GM12874 (cell line): ENCODE measurements around the gene POLR2F.

Experiments
- TF ChIP-seq, protein P1 (sequence below): IDR thresholded peaks from 2 replicates; pipeline ENCODE4 v1.5.1; 2011; ENCODE audit warnings: low read depth, mild to moderate bottlenecking, control low read depth, low read length, moderate library complexity; ENCODE audit not compliant: insufficient read depth

POLR2F gene

GRCh38 chr22:37999236-37999635 lies 45.7 kb downstream of the POLR2F start:
- TF ChIP-seq, protein P1, sequence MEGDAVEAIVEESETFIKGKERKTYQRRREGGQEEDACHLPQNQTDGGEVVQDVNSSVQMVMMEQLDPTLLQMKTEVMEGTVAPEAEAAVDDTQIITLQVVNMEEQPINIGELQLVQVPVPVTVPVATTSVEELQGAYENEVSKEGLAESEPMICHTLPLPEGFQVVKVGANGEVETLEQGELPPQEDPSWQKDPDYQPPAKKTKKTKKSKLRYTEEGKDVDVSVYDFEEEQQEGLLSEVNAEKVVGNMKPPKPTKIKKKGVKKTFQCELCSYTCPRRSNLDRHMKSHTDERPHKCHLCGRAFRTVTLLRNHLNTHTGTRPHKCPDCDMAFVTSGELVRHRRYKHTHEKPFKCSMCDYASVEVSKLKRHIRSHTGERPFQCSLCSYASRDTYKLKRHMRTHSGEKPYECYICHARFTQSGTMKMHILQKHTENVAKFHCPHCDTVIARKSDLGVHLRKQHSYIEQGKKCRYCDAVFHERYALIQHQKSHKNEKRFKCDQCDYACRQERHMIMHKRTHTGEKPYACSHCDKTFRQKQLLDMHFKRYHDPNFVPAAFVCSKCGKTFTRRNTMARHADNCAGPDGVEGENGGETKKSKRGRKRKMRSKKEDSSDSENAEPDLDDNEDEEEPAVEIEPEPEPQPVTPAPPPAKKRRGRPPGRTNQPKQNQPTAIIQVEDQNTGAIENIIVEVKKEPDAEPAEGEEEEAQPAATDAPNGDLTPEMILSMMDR = no peak

DNA sequence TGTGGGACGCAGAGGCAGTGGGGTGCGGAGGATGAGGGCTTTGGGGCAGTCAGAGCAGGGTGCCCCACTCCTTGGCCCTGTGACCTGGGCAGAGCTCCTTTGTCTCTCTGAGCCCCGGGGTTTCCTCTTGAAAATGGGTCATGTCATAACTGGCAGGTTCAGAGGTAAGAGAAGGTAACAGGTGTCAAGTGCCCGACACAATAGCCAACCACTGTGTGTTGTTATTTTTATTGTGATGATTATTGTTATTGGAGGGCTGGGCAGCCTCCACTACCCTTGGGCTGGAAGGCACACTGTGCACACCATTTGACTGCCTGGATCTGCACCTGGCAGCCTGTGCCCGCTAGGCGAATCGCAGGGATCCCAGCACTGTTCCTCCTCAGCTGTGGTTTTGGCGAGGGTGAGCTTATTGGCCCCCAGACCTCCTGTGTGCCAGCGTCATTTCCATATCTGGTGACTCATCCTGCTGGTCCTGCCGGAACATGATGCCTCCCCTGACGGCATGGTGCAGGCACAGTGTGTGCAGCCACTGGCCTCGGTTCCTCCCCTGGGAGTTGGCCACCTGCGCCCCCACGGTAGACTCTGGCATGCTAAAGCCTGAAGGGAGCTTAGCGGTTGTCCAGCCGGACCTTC lies 46.3 kb downstream of the POLR2F start:
- TF ChIP-seq, protein P1 = no peak

DNA sequence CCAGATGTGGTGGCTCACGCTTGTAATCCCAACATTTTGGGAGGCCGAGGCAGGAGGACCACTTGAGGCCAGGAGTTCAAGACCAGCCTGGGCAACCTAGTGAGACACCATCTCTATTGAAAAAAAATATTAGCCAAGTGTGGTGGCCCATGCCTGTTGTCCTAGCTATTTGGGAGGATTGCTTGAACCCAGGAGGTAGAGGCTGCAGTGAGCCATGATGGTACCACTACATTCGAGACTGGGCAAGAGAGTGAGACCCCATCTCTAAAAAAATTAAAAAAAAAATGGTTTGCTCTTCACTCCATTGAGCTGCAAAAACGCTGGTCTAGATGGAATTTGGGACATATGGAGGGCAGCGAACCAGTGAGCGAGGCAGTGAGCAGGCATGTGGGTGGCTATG lies 52.4 kb downstream of the POLR2F start:
- TF ChIP-seq, protein P1 = no peak

- TF ChIP-seq, protein P1 = no peak
These were observed 53.4 kb downstream of the POLR2F start for GRCh38 chr22:38006906-38007305.

DNA sequence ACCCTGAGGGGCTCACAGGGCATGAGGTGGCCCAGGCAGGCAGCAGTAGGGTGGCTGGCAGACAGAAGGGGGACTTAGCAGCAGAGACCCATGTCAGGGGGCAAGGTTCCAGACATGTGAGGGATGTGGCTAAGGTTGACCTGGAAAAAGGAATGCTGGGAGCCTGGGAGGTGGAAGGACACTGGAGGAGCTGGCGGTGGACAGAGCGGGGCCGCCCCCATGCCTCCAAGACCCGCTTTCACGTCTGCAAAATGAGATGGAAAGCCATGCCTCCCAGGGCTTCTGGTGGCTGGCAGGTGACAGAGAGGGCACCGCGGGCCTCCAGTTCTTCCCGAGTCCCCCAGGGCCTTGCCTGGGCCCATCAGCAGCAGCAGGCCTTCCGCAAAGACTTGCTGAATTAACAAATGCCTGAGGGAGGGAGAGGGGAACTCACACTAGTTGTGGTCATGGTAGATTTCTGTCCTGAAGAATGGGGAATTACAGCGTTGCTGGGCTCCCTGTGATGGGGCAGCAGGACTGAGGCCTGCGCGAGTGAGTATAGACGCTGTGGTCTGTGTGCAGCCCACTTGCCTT lies 53.9 kb downstream of the POLR2F start:
- TF ChIP-seq, protein P1 = no peak

- TF ChIP-seq, protein P1 = no peak
These were observed 55.7 kb downstream of the POLR2F start for GRCh38 chr22:38009000-38009806.

- TF ChIP-seq, protein P1 = no peak
These were observed 59.1 kb downstream of the POLR2F start for GRCh38 chr22:38012604-38013072.
